H1 (cell line): ENCODE results near the gene ZGLP1.

Experiments
- BCL11A ChIP-seq, 2 experiments: IDR thresholded peaks; one replicate each; pipeline ENCODE4 v1.6.1; 2011; ENCODE audit warnings: low read depth in 2 of 2, low read length in 2 of 2, mild to moderate bottlenecking in 2 of 2
- CEBPB ChIP-seq: IDR thresholded peaks from 2 replicates; pipeline ENCODE4 v1.6.1; 2012; ENCODE audit warnings: low read depth, low read length
- CTCF ChIP-seq, 3 experiments: IDR thresholded peaks; 1 replicate in 2 of 3; 2 replicates in 1 of 3; pipeline versions ENCODE4 v1.5.1 to v1.6.1; 2011; ENCODE audit warnings: low read length in 3 of 3, mild to moderate bottlenecking in 3 of 3, inconsistent platforms in 2 of 3, low read depth in 1 of 3, moderate library complexity in 1 of 3; ENCODE audit not compliant: insufficient read depth in 1 of 3; ENCODE audit errors: control extremely low read depth in 1 of 3
- EP300 ChIP-seq, 2 experiments: IDR thresholded peaks; 1 replicate in 1 of 2; 2 replicates in 1 of 2; pipeline ENCODE4 v1.6.1; 2011 to 2012; ENCODE audit warnings: low read depth in 2 of 2, low read length in 2 of 2, mild to moderate bottlenecking in 2 of 2, borderline replicate concordance in 1 of 2, inconsistent platforms in 1 of 2, moderate library complexity in 1 of 2
- EZH2 ChIP-seq: fragments of 200-600 bp; sonication (generic); IDR thresholded peaks from 2 replicates; pipeline ENCODE4 v1.7.1; 2012; ENCODE audit warnings: low read depth, mild to moderate bottlenecking, moderate library complexity, low read length, inconsistent platforms; ENCODE audit not compliant: severe bottlenecking
- HDAC6 ChIP-seq: IDR thresholded peaks from one replicate; pipeline ENCODE4 v1.7.1; 2012; ENCODE audit warnings: low read depth, mild to moderate bottlenecking, inconsistent platforms, low read length, moderate library complexity
- KDM5A ChIP-seq: fragments of 200-600 bp; IDR thresholded peaks from 2 replicates; pipeline ENCODE4 v1.7.1; 2012; ENCODE audit warnings: mild to moderate bottlenecking, low read length, inconsistent platforms, mixed read lengths
- MAX ChIP-seq: IDR thresholded peaks from 2 replicates; pipeline ENCODE4 v1.6.1; 2012; ENCODE audit warnings: inconsistent platforms
- POLR2A ChIP-seq, 2 experiments: IDR thresholded peaks; 1 replicate in 1 of 2; 2 replicates in 1 of 2; pipeline ENCODE4 v1.6.1; 2011; ENCODE audit warnings: low read depth in 2 of 2, low read length in 2 of 2, mild to moderate bottlenecking in 2 of 2; ENCODE audit errors: control extremely low read depth in 1 of 2
- POLR2AphosphoS5 ChIP-seq: IDR thresholded peaks from 2 replicates; pipeline ENCODE4 v1.6.1; 2011; ENCODE audit warnings: low read depth, low read length
- TAF1 ChIP-seq: IDR thresholded peaks from 2 replicates; pipeline ENCODE4 v1.6.1; 2011; ENCODE audit warnings: mild to moderate bottlenecking, low read depth, low read length
- TEAD4 ChIP-seq: IDR thresholded peaks from 2 replicates; pipeline ENCODE4 v1.6.1; 2012; ENCODE audit warnings: low read depth, low read length, inconsistent platforms, mixed read lengths
- ZNF274 ChIP-seq: IDR thresholded peaks from 2 replicates; pipeline ENCODE4 v1.7.0; 2012; ENCODE audit warnings: low read length, borderline replicate concordance; ENCODE audit errors: extremely low read depth

- TF ChIP-seq POLR2AphosphoS5 (no peak), MAX (no peak; the same call in 1 of the 2 replicates), TEAD4 (no peak), POLR2A (IDR thresholded peaks at IDR 0.05; ENCODE audit: control extremely low read depth in 1 of 2, low read depth in 2 of 2, low read length in 2 of 2) (no peak), CTCF (IDR thresholded peaks at IDR 0.05; ENCODE audit: control extremely low read depth in 1 of 3, insufficient read depth in 1 of 3, low read depth in 1 of 3, low read length in 3 of 3) (0 out of 4 replicates have a peak, but pooled peaks of 1 of the 3 experiments have one; percentile 10), ZNF274 (no peak), EZH2 (no peak), CEBPB (no peak), EP300 (IDR thresholded peaks at IDR 0.05; ENCODE audit: borderline replicate concordance in 1 of 2, low read depth in 2 of 2, low read length in 2 of 2) (no peak), HDAC6 (no peak), TAF1 (no peak), BCL11A (IDR thresholded peaks at IDR 0.05; ENCODE audit: low read depth in 2 of 2, low read length in 2 of 2) (no peak), KDM5A (no peak)
These were observed 25.2 kb upstream of the ZGLP1 start for GRCh38 chr19:10334588-10335351.
